ENCODE data around the gene PTPN21. TPM values are rescaled to one million over a fixed set of nuclear protein-coding genes. Genes with fewer than 3 reads are reported as not detected.

The PTPN21 gene
- total RNA-seq, 1 donor = 17.4 TPM

- H3K27ac ChIP-seq (ENCODE audit: low read depth, low read length) = no peak overlapping the region
- H3K79me2 ChIP-seq (ENCODE audit: insufficient read depth, low read length) = peaks cover 78% of the 10 kb centered on the region
- peaks cover 10% of the 10 kb centered on the region for H4K20me1 ChIP-seq (ENCODE audit: insufficient read depth, low read length)
- H3K4me1 ChIP-seq (ENCODE audit: insufficient read depth, low read length) = no peaks in the 10 kb centered on the region
- H3K9me3 ChIP-seq (ENCODE audit: low read depth, low read length) = no peaks in the 10 kb centered on the region
- peaks cover 26% of the 10 kb centered on the region for H3K36me3 ChIP-seq (ENCODE audit: insufficient read depth, low read length)
- H3K27me3 ChIP-seq (ENCODE audit: insufficient read depth, low read length) = no peaks in the 10 kb centered on the region
- H3K4me3 ChIP-seq (ENCODE audit: insufficient read depth, low read length) = no peak overlapping the region
- peak; percentile 13 for DNase-seq (ENCODE audit: insufficient read length, low spot score, missing footprints)
- H2AFZ ChIP-seq (ENCODE audit: low read length) = no peak overlapping the region
- no peak overlapping the region for H3K4me2 ChIP-seq (ENCODE audit: insufficient read depth, low read length)
- no peak for TF ChIP-seq CTCF (IDR thresholded peaks at IDR 0.05; ENCODE audit: extremely low read depth, low read depth, low read length)
These were observed 11.7 kb downstream of the PTPN21 start for GRCh38 chr14:88542857-88543795.

GRCh38 chr14:88541324-88541723 lies 13.5 kb downstream of the PTPN21 start:
- peak; percentile 44 for DNase-seq (ENCODE audit: insufficient read length, low spot score, missing footprints)
- H4K20me1 ChIP-seq (ENCODE audit: insufficient read depth, low read length) = peaks cover 10% of the 10 kb centered on the region
- no peaks in the 10 kb centered on the region for H3K27me3 ChIP-seq (ENCODE audit: insufficient read depth, low read length)
- no peak for TF ChIP-seq CTCF (IDR thresholded peaks at IDR 0.05; ENCODE audit: extremely low read depth, low read depth, low read length)
- no peaks in the 10 kb centered on the region for H3K9me3 ChIP-seq (ENCODE audit: low read depth, low read length)
- H2AFZ ChIP-seq (ENCODE audit: low read length) = no peak overlapping the region
- no peak overlapping the region for H3K27ac ChIP-seq (ENCODE audit: low read depth, low read length)
- no peaks in the 10 kb centered on the region for H3K4me1 ChIP-seq (ENCODE audit: insufficient read depth, low read length)
- no peak overlapping the region for H3K4me2 ChIP-seq (ENCODE audit: insufficient read depth, low read length)
- peaks cover 13% of the 10 kb centered on the region for H3K36me3 ChIP-seq (ENCODE audit: insufficient read depth, low read length)
- H3K4me3 ChIP-seq (ENCODE audit: insufficient read depth, low read length) = no peak overlapping the region
- peaks cover 65% of the 10 kb centered on the region for H3K79me2 ChIP-seq (ENCODE audit: insufficient read depth, low read length)

- Histone ChIP-seq H3K79me2 (ENCODE audit: insufficient read depth, low read length) (peaks cover 35% of the 10 kb centered on the region), H3K9me3 (ENCODE audit: low read depth, low read length) (no peaks in the 10 kb centered on the region), H3K36me3 (ENCODE audit: insufficient read depth, low read length) (peaks cover 16% of the 10 kb centered on the region), H3K27me3 (ENCODE audit: insufficient read depth, low read length) (no peaks in the 10 kb centered on the region), H3K4me1 (ENCODE audit: insufficient read depth, low read length) (no peaks in the 10 kb centered on the region), H2AFZ (ENCODE audit: low read length) (no peak overlapping the region), H3K27ac (ENCODE audit: low read depth, low read length) (no peak overlapping the region), H3K4me2 (ENCODE audit: insufficient read depth, low read length) (no peak overlapping the region), H3K4me3 (ENCODE audit: insufficient read depth, low read length) (no peak overlapping the region), H4K20me1 (ENCODE audit: insufficient read depth, low read length) (peaks cover 1% of the 10 kb centered on the region)
- DNase-seq (ENCODE audit: insufficient read length, low spot score, missing footprints) = no peak
- TF ChIP-seq CTCF (IDR thresholded peaks at IDR 0.05; ENCODE audit: extremely low read depth, low read depth, low read length) = no peak
These were observed 19.0 kb downstream of the PTPN21 start for GRCh38 chr14:88535813-88536212.

GRCh38 chr14:88535149-88535548 lies 19.7 kb downstream of the PTPN21 start:
- no peak overlapping the region for H3K27ac ChIP-seq (ENCODE audit: low read depth, low read length)
- H3K9me3 ChIP-seq (ENCODE audit: low read depth, low read length) = no peaks in the 10 kb centered on the region
- no peak overlapping the region for H3K4me2 ChIP-seq (ENCODE audit: insufficient read depth, low read length)
- peaks cover 33% of the 10 kb centered on the region for H3K79me2 ChIP-seq (ENCODE audit: insufficient read depth, low read length)
- H3K27me3 ChIP-seq (ENCODE audit: insufficient read depth, low read length) = no peaks in the 10 kb centered on the region
- peak; percentile 31 for DNase-seq (ENCODE audit: insufficient read length, low spot score, missing footprints)
- peak; percentile 6 for TF ChIP-seq CTCF (IDR thresholded peaks at IDR 0.05; ENCODE audit: extremely low read depth, low read depth, low read length)
- H3K4me1 ChIP-seq (ENCODE audit: insufficient read depth, low read length) = no peaks in the 10 kb centered on the region
- no peaks in the 10 kb centered on the region for H4K20me1 ChIP-seq (ENCODE audit: insufficient read depth, low read length)
- no peak overlapping the region for H3K4me3 ChIP-seq (ENCODE audit: insufficient read depth, low read length)
- peaks cover 16% of the 10 kb centered on the region for H3K36me3 ChIP-seq (ENCODE audit: insufficient read depth, low read length)
- no peak overlapping the region for H2AFZ ChIP-seq (ENCODE audit: low read length)

Data from osteoblast (primary cell).